ENCODE measurements around the gene SLC6A18.

GRCh38 chr5:1183424-1184162, 41.6 kb upstream of the SLC6A18 start:
- TF ChIP-seq EP300 (IDR thresholded peaks at IDR 0.05) = no peak
- TF ChIP-seq POLR2A (IDR thresholded peaks at IDR 0.05) = no peak
- TF ChIP-seq CTCF (IDR thresholded peaks at IDR 0.05) = no peak
- TF ChIP-seq POLR2AphosphoS5 (IDR thresholded peaks at IDR 0.05) = no peak

Measured in gastroesophageal sphincter (tissue), 3 donors.